GM12891 (cell line): ENCODE data around the gene BIK.

Experiments
- POLR2A ChIP-seq: IDR thresholded peaks from 2 replicates; pipeline ENCODE4 v1.6.1; 2011; ENCODE audit warnings: low read depth, low read length, control low read depth
- POLR2AphosphoS5 ChIP-seq: IDR thresholded peaks from 2 replicates; pipeline ENCODE4 v1.6.1; 2011; ENCODE audit warnings: low read depth, low read length, control low read depth
- POU2F2 ChIP-seq: IDR thresholded peaks from 2 replicates; pipeline ENCODE4 v1.6.1; 2011; ENCODE audit warnings: low read depth, mild to moderate bottlenecking, control low read depth, low read length, moderate library complexity
- TAF1 ChIP-seq: IDR thresholded peaks from 2 replicates; pipeline ENCODE4 v1.6.1; 2011; ENCODE audit warnings: low read depth, low read length, control low read depth

- TF ChIP-seq TAF1 (no peak), POLR2AphosphoS5 (no peak), POLR2A (no peak), POU2F2 (no peak)
These were observed 25.0 kb downstream of the BIK start for GRCh38 chr22:43135565-43135964.
